IMR-90 (cell line): ENCODE results near the gene ARHGEF17. TPM values are rescaled to one million over a fixed set of nuclear protein-coding genes. Genes with fewer than 3 reads are reported as not detected.

Source experiments
- ATAC-seq: fragments of 200-7000 bp; cut with Tn5 transposase; 2 replicates; pipeline ENCODE4 v1.9.1; 2020; ENCODE audit warnings: low read depth, mild to moderate bottlenecking, moderate library complexity
- BruUV-seq: library from RNA; stranded (reverse); fragments of 400-500 nt; replicated peaks from 2 replicates; lab custom pipeline; 2021; lab: Mats Ljungman, UMichigan
- CTCF ChIA-PET: fragments of 300-600 bp; formaldehyde crosslinking; extraction: SDS; loops from one replicate; lab custom pipeline; 2021; ENCODE audit warnings: antibody characterized with exemption; lab: Yijun Ruan, JAX
- POLR2A ChIA-PET: fragments of 300-600 bp; sonication (Branson Sonifier 250); formaldehyde crosslinking; loops from one replicate; lab custom pipeline; 2022; ENCODE audit warnings: antibody characterized with exemption; ENCODE audit not compliant: unreplicated experiment; lab: Charles Lee
- DNase-seq: peaks from one replicate; pipeline ENCODE4 v3.0.0; 2013
- H2AFZ ChIP-seq: replicated peaks from 2 replicates; pipeline ENCODE3; 2013; ENCODE audit warnings: low read length, mild to moderate bottlenecking; ENCODE audit not compliant: poor library complexity
- H2AK5ac ChIP-seq: 2 replicates; pipeline ENCODE4 v1.6.1; 2013; ENCODE audit warnings: low read depth, low read length, inconsistent platforms
- H2AK9ac ChIP-seq: replicated peaks from 2 replicates; pipeline ENCODE3; 2013; ENCODE audit warnings: mild to moderate bottlenecking, low read depth, low read length, moderate library complexity; ENCODE audit not compliant: poor library complexity
- H2BK120ac ChIP-seq: 2 replicates; pipeline ENCODE4 v1.6.1; 2013; ENCODE audit warnings: low read depth, low read length, inconsistent platforms
- H2BK15ac ChIP-seq: 3 replicates; pipeline ENCODE4 v1.6.1; 2013; ENCODE audit warnings: low read depth, low read length, inconsistent platforms
- H2BK20ac ChIP-seq: 2 replicates; pipeline ENCODE4 v1.6.1; 2013; ENCODE audit warnings: low read depth, mild to moderate bottlenecking, inconsistent platforms, low read length, moderate library complexity
- H2BK5ac ChIP-seq: 2 replicates; pipeline ENCODE4 v1.6.1; 2013; ENCODE audit warnings: mild to moderate bottlenecking, low read depth, low read length, inconsistent platforms; ENCODE audit not compliant: poor library complexity, severe bottlenecking
- H3K14ac ChIP-seq: replicated peaks from 2 replicates; pipeline ENCODE4 v1.6.1; 2013; ENCODE audit warnings: low read depth, low read length, inconsistent platforms
- H3K18ac ChIP-seq: 2 replicates; pipeline ENCODE4 v1.6.1; 2013; ENCODE audit warnings: low read depth, low read length, control low read depth
- H3K23ac ChIP-seq: 2 replicates; pipeline ENCODE4 v1.6.1; 2013; ENCODE audit warnings: low read depth, low read length, inconsistent platforms
- H3K27ac ChIP-seq: 2 replicates; pipeline ENCODE4 v1.5.1; 2013; ENCODE audit warnings: mild to moderate bottlenecking, control low read depth, low read length; ENCODE audit not compliant: insufficient read depth
- H3K27me3 ChIP-seq: 2 replicates; pipeline ENCODE4 v1.6.1; 2013; ENCODE audit warnings: low read length; ENCODE audit not compliant: control insufficient read depth, insufficient read depth
- H3K36me3 ChIP-seq: 2 replicates; pipeline ENCODE4 v1.6.1; 2013; ENCODE audit warnings: low read length, mixed read lengths; ENCODE audit not compliant: control insufficient read depth, insufficient read depth
- H3K4ac ChIP-seq: 2 replicates; pipeline ENCODE4 v1.6.1; 2013; ENCODE audit warnings: low read depth, low read length, inconsistent platforms
- H3K4me1 ChIP-seq: 2 replicates; pipeline ENCODE4 v1.6.1; 2013; ENCODE audit warnings: low read length, mixed read lengths; ENCODE audit not compliant: control insufficient read depth, insufficient read depth
- H3K4me2 ChIP-seq: 2 replicates; pipeline ENCODE4 v1.6.1; 2013; ENCODE audit warnings: low read depth, mild to moderate bottlenecking, control low read depth, low read length, moderate library complexity
- H3K4me3 ChIP-seq: 2 replicates; pipeline ENCODE4 v1.5.1; 2013; ENCODE audit warnings: low read depth, mild to moderate bottlenecking, control low read depth, low read length, moderate library complexity; ENCODE audit not compliant: insufficient read depth
- H3K56ac ChIP-seq: 2 replicates; pipeline ENCODE4 v1.6.1; 2013; ENCODE audit warnings: low read length, inconsistent platforms; ENCODE audit not compliant: insufficient read depth; ENCODE audit errors: extremely low read depth
- H3K79me1 ChIP-seq, 2 experiments: 2 replicates each; pipeline ENCODE4 v1.6.1; 2013; ENCODE audit warnings: low read length in 2 of 2, inconsistent platforms in 1 of 2, low read depth in 1 of 2
- H3K9ac ChIP-seq: 2 replicates; pipeline ENCODE4 v1.6.1; 2013; ENCODE audit warnings: low read depth, low read length, control low read depth
- H3K9me1 ChIP-seq: 2 replicates; pipeline ENCODE4 v1.6.1; 2013; ENCODE audit warnings: low read length, inconsistent platforms; ENCODE audit not compliant: insufficient read depth
- H3K9me3 ChIP-seq: 2 replicates; pipeline ENCODE4 v1.6.1; 2013; ENCODE audit warnings: low read length; ENCODE audit not compliant: control insufficient read depth, insufficient read depth
- H4K20me1 ChIP-seq: 2 replicates; pipeline ENCODE4 v1.6.1; 2013; ENCODE audit warnings: low read length, inconsistent platforms; ENCODE audit not compliant: insufficient read depth
- H4K5ac ChIP-seq: 2 replicates; pipeline ENCODE4 v1.6.1; 2013; ENCODE audit warnings: mild to moderate bottlenecking, low read depth, low read length, control low read depth
- H4K8ac ChIP-seq, 2 experiments: 2 replicates each; pipeline ENCODE4 v1.6.1; 2013; ENCODE audit warnings: low read depth in 2 of 2, low read length in 2 of 2, control low read depth in 1 of 2, inconsistent platforms in 1 of 2
- H4K91ac ChIP-seq: 2 replicates; pipeline ENCODE4 v1.6.1; 2013; ENCODE audit warnings: low read depth, low read length, inconsistent platforms; ENCODE audit not compliant: insufficient read depth
- BHLHE40 ChIP-seq: fragments of 150-350 bp; IDR thresholded peaks from 2 replicates; pipeline ENCODE4 v1.6.1; 2016; ENCODE audit warnings: mild to moderate bottlenecking, low read depth, low read length
- CEBPB ChIP-seq: IDR thresholded peaks from 2 replicates; pipeline ENCODE4 v1.6.1; 2012; ENCODE audit warnings: low read depth, low read length, improper control_type of control experiment
- CHD1 ChIP-seq: IDR thresholded peaks from 2 replicates; pipeline ENCODE4 v1.6.1; 2012; ENCODE audit warnings: low read depth, low read length, improper control_type of control experiment
- MXI1 ChIP-seq: IDR thresholded peaks from 2 replicates; pipeline ENCODE4 v1.6.1; 2012; ENCODE audit warnings: low read depth, mild to moderate bottlenecking, low read length, moderate library complexity, borderline replicate concordance
- NFE2L2 ChIP-seq: fragments of 150-350 bp; IDR thresholded peaks from 2 replicates; pipeline ENCODE4 v1.6.1; 2016; ENCODE audit warnings: low read depth, mild to moderate bottlenecking, low read length
- POLR2A ChIP-seq: IDR thresholded peaks from 2 replicates; pipeline ENCODE4 v1.6.1; 2012; ENCODE audit warnings: mild to moderate bottlenecking, low read depth, low read length
- RCOR1 ChIP-seq: IDR thresholded peaks from 2 replicates; pipeline ENCODE4 v1.6.1; 2012; ENCODE audit warnings: mild to moderate bottlenecking, low read length, improper control_type of control experiment; ENCODE audit not compliant: insufficient replicate concordance
- SMC3 ChIP-seq: fragments of 150-350 bp; IDR thresholded peaks from 2 replicates; pipeline ENCODE4 v1.6.1; 2016; ENCODE audit warnings: low read depth, mild to moderate bottlenecking, antibody characterized with exemption, low read length, moderate library complexity
- WGBS, 2 experiments: methylation state at CpG; one replicate each; pipeline versions ENCODE4 v1.1.5 to v1.1.7; 2013; ENCODE audit warnings: missing lambda C conversion rate in 2 of 2; ENCODE audit not compliant: insufficient read length in 1 of 2; ENCODE audit errors: extremely low coverage in 2 of 2; 5-methylcytosine and 5-hydroxymethylcytosine counted together
- dilution Hi-C: fragments of 300-500 bp; cut with HindIII; formaldehyde crosslinking; loops from one replicate; pipeline ENCODE4 v1.14.3; 2018; ENCODE audit warnings: low sequenced_read_pairs; ENCODE audit not compliant: unreplicated experiment
- in situ Hi-C: fragments of 300-500 bp; cut with MboI; formaldehyde crosslinking; loops from 3 replicates; pipeline ENCODE4 v1.14.3; 2019; ENCODE audit warnings: low sequenced_read_pairs, inconsistent platforms, mixed read lengths
- intact Hi-C: fragments of 100-400 bp; cut with micrococcal nuclease; formaldehyde crosslinking; loops from 2 replicates; pipeline ENCODE4 v1.10.0; 2022
- polyA plus RNA-seq, 3 experiments: library from polyadenylated mRNA; depleted of rRNA; stranded (reverse); fragments of >200 nt; gene quantifications; 2 replicates each; pipeline ENCODE4 v1.2.3, GENCODE V29; 2012; ENCODE audit warnings: low replicate concordance in 1 of 3
- total RNA-seq: library from RNA; depleted of rRNA; stranded (reverse); fragments of >200 nt; gene quantifications from 2 replicates; pipeline ENCODE4 v1.2.3, GENCODE V29; 2012
- TF ChIP-seq, protein P1 (sequence below): conservative IDR thresholded peaks from 2 replicates; pipeline ENCODE4 v1.5.1; 2012; ENCODE audit warnings: mild to moderate bottlenecking, low read depth, low read length, improper control_type of control experiment
- TF ChIP-seq, protein P2 (sequence below): fragments of 150-350 bp; IDR thresholded peaks from 2 replicates; pipeline ENCODE4 v1.6.1; 2016; ENCODE audit warnings: low read depth, mild to moderate bottlenecking, low read length, moderate library complexity, borderline replicate concordance

ARHGEF17 gene
- total and polyA plus RNA-seq, 2 of the 4 experiments (the other 2 are of a cell fraction) = 21.7 to 97.7 TPM

DNA sequence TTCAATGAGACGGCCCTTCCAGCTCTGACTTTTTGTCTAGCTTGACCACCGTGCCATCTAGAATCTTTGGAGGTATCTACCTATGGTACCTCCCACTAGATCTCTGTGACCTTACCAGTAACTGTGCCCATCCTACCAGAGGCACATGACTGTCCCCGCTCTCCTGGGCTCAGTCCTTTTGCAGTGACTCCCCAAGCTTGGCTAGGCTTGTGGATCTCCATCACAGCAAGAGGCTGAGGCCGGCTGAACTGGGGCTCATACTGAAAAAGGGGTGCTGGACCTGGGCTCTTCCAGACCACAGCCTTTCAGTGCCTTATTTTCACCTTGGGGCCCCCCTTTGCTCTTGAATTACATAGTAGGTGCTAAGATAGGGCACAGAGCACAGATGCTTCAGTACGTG lies 95.5 kb downstream of the ARHGEF17 start:
- no peak overlapping the region for H3K4me2 ChIP-seq
- H3K18ac ChIP-seq = no peak overlapping the region
- intact Hi-C loops = loop anchor here (5.0 kb wide), 1 partner anchor 529 kb away; no protein-coding TSS in a partner anchor
- no peaks in the 10 kb centered on the region for H3K27me3 ChIP-seq
- no peak overlapping the region for H3K9ac ChIP-seq
- no peak overlapping the region for H3K27ac ChIP-seq
- CTCF ChIA-PET = interaction anchor here (0.6 kb wide), 1 partner anchor 273 kb away, joined by 5 read pairs; no protein-coding TSS in a partner anchor
- no peak overlapping the region for H3K4me3 ChIP-seq
- POLR2A ChIA-PET = no interaction called here
- dilution Hi-C loops = no loop called here
- no peak overlapping the region for H3K56ac ChIP-seq
- no peak overlapping the region for H3K23ac ChIP-seq
- no peak overlapping the region for H2AK9ac ChIP-seq
- no TSS peak for BruUV-seq
- no peak overlapping the region for H4K5ac ChIP-seq
- H3K36me3 ChIP-seq = peaks cover 15% of the 10 kb centered on the region
- H2BK20ac ChIP-seq = no peak overlapping the region
- H3K79me1 ChIP-seq = no peaks in the 10 kb centered on the region
- H3K9me3 ChIP-seq = no peaks in the 10 kb centered on the region
- peaks cover 6% of the 10 kb centered on the region; the same call in 1 of the 2 replicates for H3K4me1 ChIP-seq
- no peak overlapping the region for H2BK15ac ChIP-seq
- no peaks in the 10 kb centered on the region for H4K20me1 ChIP-seq
- no peak overlapping the region for H3K14ac ChIP-seq
- WGBS, 2 experiments = 75% methylated on average over 2 of the region's 5 CpGs; no CpG with 5 or more reads in 1 of the 2 experiments
- TF ChIP-seq NFE2L2 (no peak), CHD1 (no peak), SMC3 (no peak), BHLHE40 (no peak), RCOR1 (no peak), POLR2A (no peak), MXI1 (no peak), CEBPB (no peak)
- TF ChIP-seq, protein P1, sequence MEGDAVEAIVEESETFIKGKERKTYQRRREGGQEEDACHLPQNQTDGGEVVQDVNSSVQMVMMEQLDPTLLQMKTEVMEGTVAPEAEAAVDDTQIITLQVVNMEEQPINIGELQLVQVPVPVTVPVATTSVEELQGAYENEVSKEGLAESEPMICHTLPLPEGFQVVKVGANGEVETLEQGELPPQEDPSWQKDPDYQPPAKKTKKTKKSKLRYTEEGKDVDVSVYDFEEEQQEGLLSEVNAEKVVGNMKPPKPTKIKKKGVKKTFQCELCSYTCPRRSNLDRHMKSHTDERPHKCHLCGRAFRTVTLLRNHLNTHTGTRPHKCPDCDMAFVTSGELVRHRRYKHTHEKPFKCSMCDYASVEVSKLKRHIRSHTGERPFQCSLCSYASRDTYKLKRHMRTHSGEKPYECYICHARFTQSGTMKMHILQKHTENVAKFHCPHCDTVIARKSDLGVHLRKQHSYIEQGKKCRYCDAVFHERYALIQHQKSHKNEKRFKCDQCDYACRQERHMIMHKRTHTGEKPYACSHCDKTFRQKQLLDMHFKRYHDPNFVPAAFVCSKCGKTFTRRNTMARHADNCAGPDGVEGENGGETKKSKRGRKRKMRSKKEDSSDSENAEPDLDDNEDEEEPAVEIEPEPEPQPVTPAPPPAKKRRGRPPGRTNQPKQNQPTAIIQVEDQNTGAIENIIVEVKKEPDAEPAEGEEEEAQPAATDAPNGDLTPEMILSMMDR = no peak
- TF ChIP-seq, protein P2, sequence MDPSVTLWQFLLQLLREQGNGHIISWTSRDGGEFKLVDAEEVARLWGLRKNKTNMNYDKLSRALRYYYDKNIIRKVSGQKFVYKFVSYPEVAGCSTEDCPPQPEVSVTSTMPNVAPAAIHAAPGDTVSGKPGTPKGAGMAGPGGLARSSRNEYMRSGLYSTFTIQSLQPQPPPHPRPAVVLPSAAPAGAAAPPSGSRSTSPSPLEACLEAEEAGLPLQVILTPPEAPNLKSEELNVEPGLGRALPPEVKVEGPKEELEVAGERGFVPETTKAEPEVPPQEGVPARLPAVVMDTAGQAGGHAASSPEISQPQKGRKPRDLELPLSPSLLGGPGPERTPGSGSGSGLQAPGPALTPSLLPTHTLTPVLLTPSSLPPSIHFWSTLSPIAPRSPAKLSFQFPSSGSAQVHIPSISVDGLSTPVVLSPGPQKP = no peak
- no peaks in the 10 kb centered on the region; the same call in none of the 2 replicates for H3K9me1 ChIP-seq
- H3K4ac ChIP-seq = no peak overlapping the region
- in situ Hi-C loops = loop anchor here (5.0 kb wide), 1 partner anchor 254 kb away; no protein-coding TSS in a partner anchor
- no peak overlapping the region for H2AK5ac ChIP-seq
- H2BK5ac ChIP-seq = no peak overlapping the region
- ATAC-seq = no peak
- H4K8ac ChIP-seq = no peak overlapping the region
- H2AFZ ChIP-seq = no peak overlapping the region
- no peak for DNase-seq
- no peak overlapping the region for H2BK120ac ChIP-seq
- no peak overlapping the region for H4K91ac ChIP-seq
